ENCODE data around the gene MSMP. TPM values are rescaled to one million over a fixed set of nuclear protein-coding genes. Genes with fewer than 3 reads are reported as not detected.

MSMP gene
- total and polyA plus RNA-seq, 12 donors = 0.19 to 0.60 TPM; not detected in 10

- no peaks in the 10 kb centered on the region for H3K9me3 ChIP-seq
- no peaks in the 10 kb centered on the region for H3K27me3 ChIP-seq
- no peak overlapping the region for H3K27ac ChIP-seq
- H3K4me1 ChIP-seq = no peaks in the 10 kb centered on the region
- WGBS, 2 donors = 84 to 92% methylated on average over 11 of the region's 11 CpGs
- ATAC-seq (no peak), DNase-seq (no peak)
- TF ChIP-seq CTCF (IDR thresholded peaks at IDR 0.05) = no peak
- H3K36me3 ChIP-seq = peaks cover 15 to 100% (median 96%) of the 10 kb centered on the region in 9 donors
- no peak overlapping the region for H3K4me3 ChIP-seq
- intact Hi-C loops (cut with DNase I) = loop anchor here in 1 of 10 donors (5.0 kb wide), 1 partner anchor 1691 kb away; no protein-coding TSS in a partner anchor
These were observed 41.2 kb downstream of the MSMP start for GRCh38 chr9:35712762-35713400.

GRCh38 chr9:35711501-35712428 is 42.3 kb downstream of the MSMP start:
- ATAC-seq = no peak
- no peak for DNase-seq

GRCh38 chr9:35710818-35711500 is 43.1 kb downstream of the MSMP start:
- Histone ChIP-seq H3K27me3 (no peaks in the 10 kb centered on the region), H3K27ac (no peak overlapping the region), H3K4me3 (no peak overlapping the region), H3K9me3 (no peaks in the 10 kb centered on the region), H3K36me3 (peaks cover 21 to 100% (median 96%) of the 10 kb centered on the region in 9 donors), H3K4me1 (no peaks in the 10 kb centered on the region)
- intact Hi-C loops (cut with DNase I) = loop anchor here in 1 of 10 donors (5.0 kb wide), 1 partner anchor 1689 kb away; no protein-coding TSS in a partner anchor
- ATAC-seq (peak in 2 of 8 donors; percentile 5 to 17), DNase-seq (no peak)
- TF ChIP-seq CTCF (IDR thresholded peaks at IDR 0.05) = no peak
- WGBS, 2 donors = 58 to 65% methylated on average over 7 of the region's 7 CpGs

More at GRCh38 chr9:35711501-35712428, 42.3 kb downstream of the MSMP start:
- H3K4me1 ChIP-seq = no peaks in the 10 kb centered on the region
- H3K27me3 ChIP-seq = no peaks in the 10 kb centered on the region
- H3K9me3 ChIP-seq = no peaks in the 10 kb centered on the region
- no peak overlapping the region for H3K27ac ChIP-seq
- peaks cover 21 to 100% (median 96%) of the 10 kb centered on the region in 9 donors for H3K36me3 ChIP-seq
- TF ChIP-seq CTCF (IDR thresholded peaks at IDR 0.05) = no peak
- H3K4me3 ChIP-seq = no peak overlapping the region
- intact Hi-C loops (cut with DNase I) = loop anchor here in 1 of 10 donors (5.0 kb wide), 1 partner anchor 1689 kb away; no protein-coding TSS in a partner anchor
- 86 to 88% methylated on average over 21 of the region's 21 CpGs for WGBS, 2 donors

GRCh38 chr9:35708146-35708545 is 45.9 kb downstream of the MSMP start:
- intact Hi-C loops (cut with DNase I) = no loop called here
- no peak for DNase-seq

More at GRCh38 chr9:35708146-35708545, 45.9 kb downstream of the MSMP start:
- Histone ChIP-seq H3K27me3 (no peaks in the 10 kb centered on the region), H3K9me3 (no peaks in the 10 kb centered on the region), H3K4me3 (no peak overlapping the region), H3K36me3 (peaks cover 19 to 100% (median 96%) of the 10 kb centered on the region in 9 donors), H3K4me1 (peaks cover 0 to 10% (median 0%) of the 10 kb centered on the region in 9 donors), H3K27ac (no peak overlapping the region)
- no peak for TF ChIP-seq CTCF (IDR thresholded peaks at IDR 0.05)
- WGBS, 2 donors = 94 to 99% methylated on average over 4 of the region's 4 CpGs
- ATAC-seq = no peak
